Upper lobe of left lung (tissue), 6 donors: Measurements from ENCODE around the gene CACNA1H. TPM values are rescaled to one million over a fixed set of nuclear protein-coding genes. Genes with fewer than 3 reads are reported as not detected.
"Not testable (repeated sequence)": the region's sequence is repeated elsewhere in the genome, so short reads cannot be mapped to it uniquely, and the experiment has no call there.

ENCODE experiments used
- ATAC-seq, 2 donors: fragments of 200-7000 bp; cut with Tn5 transposase; one replicate each; pipeline ENCODE4 v1.9.1; 2022; ENCODE audit warnings: mild to moderate bottlenecking in 2 of 2, moderate library complexity in 2 of 2; ENCODE audit not compliant: low FRiP score in 2 of 2
- DNase-seq, 2 donors: peaks; one replicate each; pipeline ENCODE4 v3.0.0-alpha.2; 2019 to 2020
- H3K27ac ChIP-seq, 4 donors: fragments of 200-600 bp; sonication (generic); one replicate each; pipeline ENCODE4 v1.5.1; 2016 to 2019
- H3K27me3 ChIP-seq, 4 donors: fragments of 200-600 bp; sonication (generic); one replicate each; pipeline ENCODE4 v1.5.1; 2017 to 2019
- H3K36me3 ChIP-seq, 4 donors: fragments of 200-600 bp; sonication (generic); one replicate each; pipeline ENCODE4 v1.5.1; 2016 to 2019
- H3K4me1 ChIP-seq, 4 donors: fragments of 200-600 bp; sonication (generic); one replicate each; pipeline ENCODE4 v1.5.1; 2018 to 2019
- H3K4me3 ChIP-seq, 4 donors: fragments of 200-600 bp; sonication (generic); one replicate each; pipeline ENCODE4 v1.5.1; 2017 to 2019; ENCODE audit warnings: mild to moderate bottlenecking in 2 of 4, moderate library complexity in 1 of 4
- H3K9me3 ChIP-seq, 4 donors: fragments of 200-600 bp; sonication (generic); one replicate each; pipeline ENCODE4 v1.5.1; 2018 to 2019
- EP300 ChIP-seq, 4 donors: sonication (generic); formaldehyde crosslinking; IDR thresholded peaks; one replicate each; pipeline ENCODE4 v1.5.1; 2017; ENCODE audit warnings: antibody characterized with exemption in 4 of 4, control low read depth in 2 of 4
- POLR2A ChIP-seq, 4 donors: fragments of 450-650 bp; IDR thresholded peaks; one replicate each; pipeline ENCODE4 v1.5.1; 2016 to 2017; ENCODE audit warnings: antibody characterized with exemption in 4 of 4, mild to moderate bottlenecking in 2 of 4
- POLR2AphosphoS5 ChIP-seq, 2 donors: sonication (generic); formaldehyde crosslinking; IDR thresholded peaks; one replicate each; pipeline ENCODE4 v1.5.1; 2017; ENCODE audit warnings: antibody characterized with exemption in 2 of 2
- WGBS, 2 donors: methylation state at CpG; one replicate each; pipeline ENCODE4 v1.1.5; 2017 to 2018; 5-methylcytosine and 5-hydroxymethylcytosine counted together
- total RNA-seq, 6 donors: library from RNA; depleted of rRNA in 4 of 6; stranded (reverse); fragments of >200 nt in 4 of 6; gene quantifications; one replicate each; pipeline versions ENCODE4 v1.1.0 to v1.2.1, GENCODE V29; 2016 to 2021
- TF ChIP-seq, protein P1 (sequence below), 6 experiments: fragments of 450-650 bp in 4 of 6; fragments of 200-600 bp in 2 of 6; sonication (generic) in 2 of 6; IDR thresholded peaks; one replicate each; pipeline ENCODE4 v1.5.1; 2016 to 2019; ENCODE audit warnings: antibody characterized with exemption in 6 of 6
- donor health status: DM: no; HTN: no; CAD: no; lungs with moderate emphysema.
- donor health status: DM: no; HTN: yes; CAD: no; lungs with severe emphysema.

CACNA1H gene
- total RNA-seq, 6 donors from 2014 or later: 6.4 to 46.1 (median 9.3) TPM

DNA sequence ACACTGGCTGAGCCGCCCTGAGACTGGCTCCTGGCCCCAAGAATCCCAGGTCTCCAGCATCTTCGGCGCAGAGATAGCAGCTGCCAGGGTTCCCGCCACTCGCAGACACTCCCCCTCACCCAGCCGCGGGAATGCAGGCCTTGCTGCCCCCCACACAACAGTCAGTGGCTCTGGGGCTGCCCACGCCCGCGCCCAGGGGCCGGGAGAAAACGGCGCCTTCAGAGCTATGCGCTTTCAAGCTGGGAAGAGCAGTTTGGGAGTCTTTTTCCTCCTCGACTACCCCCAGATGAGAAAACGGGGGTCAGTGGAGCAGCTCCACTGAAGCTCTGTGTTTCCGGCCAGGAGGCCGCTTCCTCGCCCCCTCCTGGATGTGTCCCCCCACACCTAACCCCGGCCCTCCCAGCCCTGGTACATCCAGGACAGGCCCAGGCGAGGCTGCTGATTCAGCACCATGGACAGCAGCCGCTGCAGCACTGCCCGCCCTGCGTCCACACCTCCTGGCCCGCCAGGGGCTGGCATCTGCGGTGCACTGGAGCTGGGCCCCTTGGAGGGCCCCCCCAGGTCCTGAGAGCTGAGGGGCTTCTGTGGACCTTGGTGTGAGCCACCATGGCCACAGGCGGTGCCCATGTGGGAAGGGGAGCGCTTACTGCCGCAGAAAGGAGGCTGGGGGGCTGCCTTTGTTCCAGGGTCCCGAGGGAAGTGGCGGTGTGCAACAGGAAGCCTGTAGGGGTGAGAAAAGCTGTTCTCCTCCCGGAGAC, 35.7 kb downstream of the CACNA1H start:
- DNase-seq (peak in 1 of 2 donors; percentile 28), ATAC-seq (peak in 1 of 2 donors; percentile 49)
- no peaks in the 10 kb centered on the region for H3K27me3 ChIP-seq

DNA sequence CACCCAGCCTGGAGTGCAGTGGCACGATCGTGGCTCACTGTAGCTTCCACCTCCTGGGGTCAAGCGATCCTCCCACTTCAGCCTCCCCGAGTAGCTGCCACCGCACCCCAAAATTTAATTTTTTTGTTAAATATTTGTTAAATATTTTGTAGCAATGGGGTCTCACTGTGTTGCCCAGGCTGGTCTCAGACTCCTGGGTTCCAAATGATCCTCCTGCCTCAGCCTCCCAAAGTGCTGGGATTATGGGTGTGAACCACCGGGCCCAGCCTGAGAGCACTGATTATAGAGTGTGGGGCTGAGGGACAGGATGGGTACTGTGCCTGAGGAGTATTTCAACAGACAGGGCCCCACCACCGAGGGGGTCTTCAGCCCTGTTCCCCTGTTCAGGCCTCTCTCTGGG, 36.5 kb downstream of the CACNA1H start:
- Histone ChIP-seq H3K27me3 (no peaks in the 10 kb centered on the region), H3K4me1 (peaks cover 0 to 5% (median under 1%) of the 10 kb centered on the region in 4 donors), H3K4me3 (no peak overlapping the region), H3K36me3 (no peaks in the 10 kb centered on the region), H3K27ac (no peak overlapping the region), H3K9me3 (no peaks in the 10 kb centered on the region)
- DNase-seq (no peak), ATAC-seq (no peak)
- WGBS, 2 donors: 68 to 74% methylated on average over 7 of the region's 7 CpGs
- TF ChIP-seq EP300 (IDR thresholded peaks at IDR 0.05): no peak
- TF ChIP-seq POLR2AphosphoS5 (IDR thresholded peaks at IDR 0.05): no peak
- TF ChIP-seq, protein P1, sequence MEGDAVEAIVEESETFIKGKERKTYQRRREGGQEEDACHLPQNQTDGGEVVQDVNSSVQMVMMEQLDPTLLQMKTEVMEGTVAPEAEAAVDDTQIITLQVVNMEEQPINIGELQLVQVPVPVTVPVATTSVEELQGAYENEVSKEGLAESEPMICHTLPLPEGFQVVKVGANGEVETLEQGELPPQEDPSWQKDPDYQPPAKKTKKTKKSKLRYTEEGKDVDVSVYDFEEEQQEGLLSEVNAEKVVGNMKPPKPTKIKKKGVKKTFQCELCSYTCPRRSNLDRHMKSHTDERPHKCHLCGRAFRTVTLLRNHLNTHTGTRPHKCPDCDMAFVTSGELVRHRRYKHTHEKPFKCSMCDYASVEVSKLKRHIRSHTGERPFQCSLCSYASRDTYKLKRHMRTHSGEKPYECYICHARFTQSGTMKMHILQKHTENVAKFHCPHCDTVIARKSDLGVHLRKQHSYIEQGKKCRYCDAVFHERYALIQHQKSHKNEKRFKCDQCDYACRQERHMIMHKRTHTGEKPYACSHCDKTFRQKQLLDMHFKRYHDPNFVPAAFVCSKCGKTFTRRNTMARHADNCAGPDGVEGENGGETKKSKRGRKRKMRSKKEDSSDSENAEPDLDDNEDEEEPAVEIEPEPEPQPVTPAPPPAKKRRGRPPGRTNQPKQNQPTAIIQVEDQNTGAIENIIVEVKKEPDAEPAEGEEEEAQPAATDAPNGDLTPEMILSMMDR (IDR thresholded peaks at IDR 0.05): no peak

More for the DNA sequence above, 35.7 kb downstream of the CACNA1H start:
- no peak overlapping the region for H3K27ac ChIP-seq
- H3K4me3 ChIP-seq: no peak overlapping the region
- no peak for TF ChIP-seq POLR2A (IDR thresholded peaks at IDR 0.05)
- no peak for TF ChIP-seq EP300 (IDR thresholded peaks at IDR 0.05)
- TF ChIP-seq, protein P1 (IDR thresholded peaks at IDR 0.05): peak in 1 of 6 experiments; percentile 11
- TF ChIP-seq POLR2AphosphoS5 (IDR thresholded peaks at IDR 0.05): no peak
- 52 to 53% methylated on average over 6 to 29 of the region's 32 CpGs for WGBS, 2 donors
- H3K9me3 ChIP-seq: no peaks in the 10 kb centered on the region
- H3K36me3 ChIP-seq: no peaks in the 10 kb centered on the region
- no peaks in the 10 kb centered on the region for H3K4me1 ChIP-seq

DNA sequence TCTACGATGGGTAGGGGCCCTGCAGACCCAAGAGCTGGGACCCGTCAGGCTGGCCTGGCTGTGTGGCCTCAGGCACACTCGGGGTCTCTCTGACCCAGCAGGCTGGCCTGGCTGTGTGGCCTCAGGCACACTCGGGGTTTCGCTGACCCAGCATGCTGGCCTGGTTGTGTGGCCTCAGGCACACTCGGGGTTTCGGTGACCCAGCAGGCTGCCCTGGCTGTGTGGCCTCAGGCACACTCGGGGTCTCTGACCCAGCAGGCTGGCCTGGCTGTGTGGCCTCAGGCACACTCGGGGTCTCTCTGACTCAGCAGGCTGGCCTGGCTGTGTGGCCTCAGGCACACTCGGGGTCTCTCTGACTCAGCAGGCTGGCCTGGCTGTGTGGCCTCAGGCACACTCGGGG, 37.9 kb downstream of the CACNA1H start:
- WGBS, 2 donors: 81 to 88% methylated on average over 4 to 11 of the region's 11 CpGs
- not testable (repeated sequence) for ATAC-seq, DNase-seq

GRCh38 chr16:1192384-1193073, 39.6 kb downstream of the CACNA1H start:
- TF ChIP-seq, protein P1 (IDR thresholded peaks at IDR 0.05): no peak
- no peak for TF ChIP-seq POLR2AphosphoS5 (IDR thresholded peaks at IDR 0.05)
- no peak for TF ChIP-seq POLR2A (IDR thresholded peaks at IDR 0.05)
- no peak for ATAC-seq
- H3K9me3 ChIP-seq: no peaks in the 10 kb centered on the region
- H3K36me3 ChIP-seq: no peaks in the 10 kb centered on the region
- no peaks in the 10 kb centered on the region for H3K27me3 ChIP-seq
- no peak overlapping the region for H3K4me3 ChIP-seq
- WGBS, 2 donors: 72 to 80% methylated on average over 7 to 9 of the region's 9 CpGs
- H3K27ac ChIP-seq: no peak overlapping the region
- peaks cover 0 to 15% (median 3%) of the 10 kb centered on the region in 4 donors for H3K4me1 ChIP-seq
- no peak for DNase-seq

More for the DNA sequence above, 37.9 kb downstream of the CACNA1H start:
- not testable (repeated sequence) for H3K9me3 ChIP-seq, H3K36me3 ChIP-seq, H3K27ac ChIP-seq, H3K4me3 ChIP-seq, H3K27me3 ChIP-seq
- peaks cover 0 to 15% (median 3%) of the 10 kb centered on the region in 4 donors for H3K4me1 ChIP-seq

- no peak for DNase-seq
- Histone ChIP-seq H3K4me3 (no peak overlapping the region), H3K4me1 (peaks cover 0 to 15% (median 3%) of the 10 kb centered on the region in 4 donors), H3K27me3 (no peaks in the 10 kb centered on the region), H3K36me3 (no peaks in the 10 kb centered on the region), H3K9me3 (no peaks in the 10 kb centered on the region), H3K27ac (no peak overlapping the region)
- WGBS, 2 donors: 65 to 88% methylated on average over 13 to 28 of the region's 30 CpGs
- TF ChIP-seq EP300 (IDR thresholded peaks at IDR 0.05): no peak
- TF ChIP-seq POLR2A (IDR thresholded peaks at IDR 0.05): no peak
- TF ChIP-seq, protein P1 (IDR thresholded peaks at IDR 0.05): no peak
- no peak for ATAC-seq
These were observed 40.4 kb downstream of the CACNA1H start for GRCh38 chr16:1193143-1193824.
